Choroid plexus epithelial cell (primary cell): Measurements from ENCODE around the gene ASPHD2.
"Not testable (repeated sequence)": the region's sequence is repeated elsewhere in the genome, so short reads cannot be mapped to it uniquely, and the experiment has no call there.

Experiments
- DNase-seq: peaks from one replicate; pipeline ENCODE4 v3.0.0-alpha.2; 2010; ENCODE audit warnings: low read depth
- H3K4me3 ChIP-seq: 2 replicates; pipeline ENCODE4 v1.5.1; 2011; ENCODE audit warnings: low read depth, mild to moderate bottlenecking, control low read depth, low read length, moderate library complexity
- CTCF ChIP-seq: conservative IDR thresholded peaks from 2 replicates; pipeline ENCODE4 v1.5.1; 2011; ENCODE audit warnings: low read depth, mild to moderate bottlenecking, control low read depth, inconsistent platforms, low read length, moderate library complexity

The ASPHD2 gene

GRCh38 chr22:26431261-26431995 is 2.4 kb downstream of the ASPHD2 start:
- no peak overlapping the region for H3K4me3 ChIP-seq
- no peak for TF ChIP-seq CTCF
- DNase-seq, result peak; percentile 9

- no peak overlapping the region for H3K4me3 ChIP-seq
- DNase-seq, result no peak
- no peak for TF ChIP-seq CTCF
These were observed 3.7 kb downstream of the ASPHD2 start for GRCh38 chr22:26432619-26433311.

GRCh38 chr22:26433805-26434204 is 4.7 kb downstream of the ASPHD2 start:
- no peak for TF ChIP-seq CTCF
- no peak for DNase-seq
- no peak overlapping the region for H3K4me3 ChIP-seq

GRCh38 chr22:26435327-26436093 is 6.5 kb downstream of the ASPHD2 start:
- TF ChIP-seq CTCF, result no peak
- no peak overlapping the region for H3K4me3 ChIP-seq
- peak; percentile 13 for DNase-seq

- TF ChIP-seq CTCF, result no peak
These were observed 7.9 kb downstream of the ASPHD2 start for GRCh38 chr22:26436903-26437515.

GRCh38 chr22:26437694-26438392 is 8.8 kb downstream of the ASPHD2 start:
- H3K4me3 ChIP-seq, result no peak overlapping the region
- TF ChIP-seq CTCF, result no peak
- no peak for DNase-seq

More at GRCh38 chr22:26436903-26437515, 7.9 kb downstream of the ASPHD2 start:
- DNase-seq, result no peak
- no peak overlapping the region for H3K4me3 ChIP-seq

GRCh38 chr22:26438776-26439175 is 9.7 kb downstream of the ASPHD2 start:
- DNase-seq, H3K4me3 ChIP-seq: not testable (repeated sequence)
